WI38 (cell line): ENCODE data around the gene STXBP6.

Source experiments
- H3K4me3 ChIP-seq: 2 replicates; pipeline ENCODE4 v1.5.1; 2011; ENCODE audit warnings: low read depth, mild to moderate bottlenecking, control low read depth, low read length
- TF ChIP-seq, protein P1 (sequence below): IDR thresholded peaks from 2 replicates; pipeline ENCODE4 v1.5.1; 2012; ENCODE audit warnings: low read depth, mild to moderate bottlenecking, control low read depth, low read length

STXBP6 gene

DNA sequence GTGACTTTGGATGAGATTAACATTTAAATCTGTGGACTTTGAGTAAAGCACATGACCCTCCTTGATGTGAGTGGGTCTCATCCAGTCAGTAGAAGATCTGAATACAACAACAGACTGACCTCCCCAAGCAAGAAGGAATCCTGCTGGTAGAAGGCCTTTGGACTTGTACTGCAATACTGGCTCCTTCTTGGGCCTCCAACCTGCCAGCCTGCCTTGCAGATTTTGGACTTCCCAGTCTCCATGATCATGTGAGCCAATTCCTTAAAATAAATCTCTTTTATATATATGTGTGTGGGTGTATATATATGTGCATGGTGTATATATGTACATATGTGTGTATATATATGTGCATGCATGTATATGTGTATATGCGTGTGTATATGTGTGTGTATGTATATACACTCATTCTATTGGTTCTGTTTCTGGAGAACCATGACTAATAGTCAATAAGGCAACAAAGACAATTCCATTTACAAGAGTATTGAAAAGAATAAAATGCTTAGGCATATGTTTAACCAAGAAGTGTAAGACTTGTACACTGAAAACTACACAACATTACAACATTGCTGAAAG is 183.8 kb downstream of the STXBP6 start:
- H3K4me3 ChIP-seq = no peak overlapping the region

DNA sequence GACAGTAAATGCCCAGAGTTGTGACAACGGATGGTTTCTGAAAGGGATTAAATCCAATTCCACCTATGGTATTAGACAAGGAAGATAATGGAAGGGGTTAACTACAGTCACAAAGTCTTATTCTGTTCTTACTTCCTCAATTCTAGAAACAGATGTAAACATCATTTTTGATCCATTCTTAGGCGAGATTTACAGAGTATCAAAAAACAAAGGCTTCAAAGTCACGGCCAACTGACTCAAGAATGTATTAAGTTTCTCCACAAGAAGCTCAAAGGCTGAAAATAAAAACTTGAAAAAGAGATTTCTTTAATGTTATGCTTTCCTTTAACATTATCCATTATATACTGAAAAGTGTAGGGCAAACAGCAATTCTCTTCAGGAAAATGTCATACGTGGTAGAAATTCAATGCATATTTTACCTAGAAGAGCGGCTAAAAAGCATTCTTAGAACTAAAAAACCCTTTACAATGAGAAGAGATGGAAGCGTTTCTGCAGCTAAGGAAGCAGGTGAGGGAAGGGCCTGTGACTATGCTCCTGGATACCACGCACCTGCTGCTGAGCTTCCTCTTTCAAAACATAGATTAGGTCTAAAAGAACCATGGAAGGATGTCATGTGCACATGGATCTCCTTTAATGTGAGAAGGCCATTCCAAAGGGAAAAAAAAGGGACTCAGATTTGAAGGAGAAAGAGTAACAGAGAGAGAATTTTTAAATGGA is 185.8 kb downstream of the STXBP6 start:
- no peak overlapping the region for H3K4me3 ChIP-seq
- TF ChIP-seq, protein P1, sequence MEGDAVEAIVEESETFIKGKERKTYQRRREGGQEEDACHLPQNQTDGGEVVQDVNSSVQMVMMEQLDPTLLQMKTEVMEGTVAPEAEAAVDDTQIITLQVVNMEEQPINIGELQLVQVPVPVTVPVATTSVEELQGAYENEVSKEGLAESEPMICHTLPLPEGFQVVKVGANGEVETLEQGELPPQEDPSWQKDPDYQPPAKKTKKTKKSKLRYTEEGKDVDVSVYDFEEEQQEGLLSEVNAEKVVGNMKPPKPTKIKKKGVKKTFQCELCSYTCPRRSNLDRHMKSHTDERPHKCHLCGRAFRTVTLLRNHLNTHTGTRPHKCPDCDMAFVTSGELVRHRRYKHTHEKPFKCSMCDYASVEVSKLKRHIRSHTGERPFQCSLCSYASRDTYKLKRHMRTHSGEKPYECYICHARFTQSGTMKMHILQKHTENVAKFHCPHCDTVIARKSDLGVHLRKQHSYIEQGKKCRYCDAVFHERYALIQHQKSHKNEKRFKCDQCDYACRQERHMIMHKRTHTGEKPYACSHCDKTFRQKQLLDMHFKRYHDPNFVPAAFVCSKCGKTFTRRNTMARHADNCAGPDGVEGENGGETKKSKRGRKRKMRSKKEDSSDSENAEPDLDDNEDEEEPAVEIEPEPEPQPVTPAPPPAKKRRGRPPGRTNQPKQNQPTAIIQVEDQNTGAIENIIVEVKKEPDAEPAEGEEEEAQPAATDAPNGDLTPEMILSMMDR = no peak

More for the DNA sequence above, 183.8 kb downstream of the STXBP6 start:
- TF ChIP-seq, protein P1 = no peak

DNA sequence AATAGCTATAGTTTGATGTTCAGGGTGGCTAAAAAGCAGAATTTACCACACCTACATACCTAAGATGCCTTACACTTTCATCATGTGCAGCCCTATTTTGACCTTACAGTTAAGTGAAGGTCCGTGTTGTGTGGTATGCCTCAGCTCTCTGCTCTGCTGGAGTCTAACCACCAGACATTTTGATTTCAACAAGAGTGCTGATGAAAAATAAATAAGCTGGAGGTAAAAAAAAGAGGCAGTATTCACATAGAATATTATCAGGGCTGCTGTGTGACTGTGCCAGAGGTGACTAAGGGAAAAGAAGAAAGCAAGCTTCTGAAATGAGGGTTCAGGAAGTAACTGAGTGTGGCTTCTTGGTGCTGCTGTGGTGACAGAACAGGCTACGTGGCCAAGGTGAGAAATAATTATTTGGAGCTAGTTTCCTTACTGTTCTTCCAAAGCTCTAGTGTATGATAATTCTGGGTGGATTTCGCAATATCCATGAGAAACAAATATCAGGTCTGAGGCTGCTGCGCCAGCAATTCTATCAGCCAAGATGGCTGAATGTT is 188.8 kb downstream of the STXBP6 start:
- H3K4me3 ChIP-seq = no peak overlapping the region
- TF ChIP-seq, protein P1 = no peak

DNA sequence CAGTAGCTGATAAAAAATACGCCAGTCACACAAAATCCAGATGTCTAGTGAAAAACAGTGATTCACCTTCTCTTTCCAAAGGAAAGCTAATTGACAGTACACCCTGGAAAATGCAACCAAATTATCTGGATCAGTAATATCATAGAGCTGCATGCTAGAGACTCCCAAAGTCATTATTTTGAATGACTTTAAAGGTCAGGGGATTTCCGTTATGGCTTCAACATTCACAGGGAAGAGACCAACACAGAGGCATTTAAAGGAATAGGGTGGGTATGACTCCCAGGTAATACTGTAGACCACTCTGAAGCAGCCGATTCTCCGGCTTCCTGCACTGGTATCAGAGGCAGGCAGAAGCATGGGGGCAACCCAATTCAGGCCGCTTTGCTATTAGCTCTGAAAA is 190.4 kb downstream of the STXBP6 start:
- TF ChIP-seq, protein P1 = no peak
- no peak overlapping the region for H3K4me3 ChIP-seq

DNA sequence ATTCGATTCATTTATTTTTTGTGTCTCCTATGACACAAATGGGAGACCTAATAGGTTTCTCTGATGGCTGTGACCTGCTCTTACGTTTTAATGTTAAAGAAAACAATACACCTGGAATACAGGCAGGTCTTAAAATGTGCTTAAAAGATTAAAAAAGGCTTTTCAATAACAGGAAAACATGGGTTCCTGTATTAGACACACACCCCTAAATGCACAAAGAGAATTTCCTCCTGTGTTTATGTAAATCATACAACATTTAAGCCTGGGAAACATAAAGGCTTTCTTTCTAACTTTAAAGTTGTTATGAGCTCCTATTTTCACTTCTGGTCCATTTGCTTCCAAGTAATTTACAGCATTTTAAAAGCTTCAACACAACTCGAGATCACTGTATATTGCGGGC is 191.3 kb downstream of the STXBP6 start:
- TF ChIP-seq, protein P1 = no peak
- no peak overlapping the region for H3K4me3 ChIP-seq

DNA sequence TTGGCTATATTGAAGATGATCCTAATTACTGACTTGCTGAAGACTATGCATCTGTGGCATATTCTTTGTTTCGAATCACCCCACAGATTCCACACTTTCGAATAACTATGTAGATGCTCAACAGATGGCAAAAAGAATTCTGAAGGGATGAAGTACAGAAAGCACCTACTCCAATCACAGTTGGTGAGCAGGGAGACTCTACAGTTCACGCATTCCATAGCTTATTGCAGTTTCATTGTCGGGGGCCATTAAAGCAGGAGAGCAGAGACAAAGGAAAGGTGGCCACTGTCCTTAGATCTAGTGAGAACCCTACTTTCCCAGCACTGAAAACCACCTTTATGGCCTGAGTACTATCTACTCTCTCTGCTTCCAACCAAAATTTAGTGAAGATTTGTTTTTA is 191.9 kb downstream of the STXBP6 start:
- TF ChIP-seq, protein P1 = no peak
- H3K4me3 ChIP-seq = no peak overlapping the region

DNA sequence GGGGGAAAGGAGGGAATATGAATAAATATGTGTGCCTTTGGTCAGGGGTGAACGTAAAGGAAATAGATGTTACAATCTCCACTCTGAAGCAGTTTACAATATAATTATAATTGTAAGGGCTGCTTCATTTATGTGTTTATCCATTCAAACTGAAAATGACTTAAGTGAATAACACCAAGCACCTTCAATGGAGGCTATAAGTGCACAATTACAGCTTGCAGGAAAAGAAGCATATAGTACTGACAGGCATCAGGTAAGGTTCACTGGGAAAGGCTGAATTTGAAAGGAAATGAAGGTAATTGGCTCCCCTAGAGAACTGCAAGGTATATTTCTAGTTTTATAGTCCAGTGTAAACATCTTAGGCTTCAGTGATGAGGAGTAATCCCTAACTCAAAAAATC is 192.7 kb downstream of the STXBP6 start:
- no peak overlapping the region for H3K4me3 ChIP-seq
- TF ChIP-seq, protein P1 = no peak
